NCI-H2196 treated with DMSO at 0.1 percent for 48 hours (cell line): ENCODE results near the gene POR.
A peak's percentile ranks its signal among the peaks of the same experiment; 100 is the strongest.

Experiments used
- DNase-seq: peaks from one replicate; lab custom pipeline; 2025; ENCODE audit not compliant: unreplicated experiment; lab: John Stamatoyannopoulos, UW

POR gene

GRCh38 chr7:75950111-75950681 lies 35.2 kb downstream of the POR start:
- DNase-seq = no peak

DNA sequence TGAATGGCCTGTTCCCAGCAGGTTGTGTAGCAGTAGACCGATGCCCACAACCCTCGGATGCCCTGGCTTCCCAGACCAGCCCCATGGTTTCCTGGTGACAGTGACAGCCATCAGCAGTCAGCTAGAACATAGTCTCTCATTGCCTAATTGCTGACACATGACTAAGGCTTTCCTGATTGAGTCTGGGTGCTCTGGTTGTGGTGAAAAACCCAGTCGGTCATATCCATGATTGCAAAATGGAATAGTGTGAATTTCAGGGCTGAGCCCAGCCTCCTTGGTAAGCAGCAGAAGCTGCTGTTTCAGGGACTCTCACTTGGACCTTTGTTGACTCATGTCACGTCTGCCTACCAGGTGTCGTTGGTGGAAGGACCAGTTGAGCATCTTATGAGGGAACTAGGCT lies 36.6 kb downstream of the POR start:
- DNase-seq = no peak

- no peak for DNase-seq
Measured at GRCh38 chr7:75953431-75953830, 38.5 kb downstream of the POR start.

DNA sequence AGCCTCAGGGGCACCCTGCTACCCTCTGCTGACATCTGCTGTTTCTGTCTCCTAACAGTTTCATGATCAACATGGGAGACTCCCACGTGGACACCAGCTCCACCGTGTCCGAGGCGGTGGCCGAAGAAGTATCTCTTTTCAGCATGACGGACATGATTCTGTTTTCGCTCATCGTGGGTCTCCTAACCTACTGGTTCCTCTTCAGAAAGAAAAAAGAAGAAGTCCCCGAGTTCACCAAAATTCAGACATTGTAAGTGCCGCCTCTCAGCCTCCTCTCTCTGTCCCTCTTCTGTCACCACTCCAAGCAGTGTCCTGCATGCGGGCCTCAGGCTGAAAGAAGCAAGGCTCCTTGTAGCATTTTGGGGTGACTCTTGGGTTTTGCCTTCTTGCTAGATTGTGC lies 39.0 kb downstream of the POR start:
- no peak for DNase-seq

- DNase-seq = no peak
Measured at GRCh38 chr7:75955331-75955955, 40.5 kb downstream of the POR start.

DNA sequence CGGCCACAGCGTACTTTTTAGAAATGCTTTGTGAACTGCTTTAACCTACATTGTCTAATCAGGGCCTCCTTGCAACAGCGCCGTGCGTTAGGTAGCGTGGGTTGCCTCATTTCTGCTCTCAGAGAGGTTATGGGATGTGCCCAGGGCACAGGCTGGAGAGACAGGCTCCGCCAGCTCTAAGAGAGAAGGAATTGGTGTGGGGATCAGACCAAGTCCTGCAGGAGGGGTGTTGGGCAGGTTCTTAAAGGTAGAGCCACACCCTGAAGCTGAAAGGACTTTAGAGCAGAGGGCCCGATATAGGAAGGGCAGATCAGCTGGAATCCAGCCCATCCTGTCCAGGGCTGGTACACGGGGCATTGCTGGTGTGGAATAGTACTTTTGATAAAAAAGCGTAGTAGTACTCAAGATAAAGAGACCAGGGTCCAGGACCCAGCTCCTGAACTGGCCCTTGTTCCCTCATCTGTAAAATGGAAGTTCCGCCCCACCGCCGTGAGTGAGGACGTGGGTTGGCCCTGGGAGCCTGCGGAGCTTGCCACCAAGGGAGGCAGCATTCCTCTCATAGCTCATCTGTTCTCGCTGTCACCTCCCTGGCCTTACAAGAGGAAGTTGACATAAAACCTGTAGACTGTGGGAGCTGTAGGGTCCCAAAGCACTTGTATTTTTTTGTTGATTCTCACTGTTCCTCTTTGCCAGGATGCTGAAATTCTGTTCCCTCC lies 42.2 kb downstream of the POR start:
- DNase-seq = no peak

DNA sequence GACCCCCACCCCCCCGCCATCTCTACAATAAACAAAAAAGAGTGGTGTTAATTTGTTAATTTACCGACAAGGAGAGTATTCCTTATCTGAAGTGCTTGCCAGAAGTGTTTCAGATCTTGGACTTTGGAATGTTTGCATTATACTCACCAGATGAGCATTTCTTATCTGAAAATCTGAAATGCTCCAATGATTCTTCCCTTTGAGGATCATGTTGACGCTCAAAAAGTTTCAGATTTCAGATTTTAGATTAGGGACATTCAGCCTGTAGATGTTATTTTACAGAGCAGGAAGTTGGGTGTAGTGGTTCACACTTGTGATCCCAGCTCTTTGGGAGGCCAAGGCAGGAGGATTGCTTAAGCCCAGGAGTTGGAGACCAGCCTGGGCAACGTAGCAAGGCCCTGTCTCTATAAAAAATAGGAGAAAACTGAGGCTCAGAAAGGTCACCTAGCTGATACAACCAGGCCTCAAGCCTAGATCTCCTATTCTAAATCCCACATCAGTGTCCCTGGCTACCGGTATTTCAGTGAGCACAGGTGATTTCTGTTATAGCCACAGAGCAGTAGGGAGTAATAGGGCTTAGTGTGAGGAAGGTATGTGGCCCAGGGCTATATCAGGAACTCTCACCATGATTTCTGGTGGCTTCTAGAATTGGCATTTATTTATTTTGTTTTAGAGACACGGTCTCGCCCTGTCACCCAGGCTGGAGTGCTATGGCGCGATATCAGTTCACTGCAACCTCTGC lies 44.0 kb downstream of the POR start:
- DNase-seq = no peak

DNA sequence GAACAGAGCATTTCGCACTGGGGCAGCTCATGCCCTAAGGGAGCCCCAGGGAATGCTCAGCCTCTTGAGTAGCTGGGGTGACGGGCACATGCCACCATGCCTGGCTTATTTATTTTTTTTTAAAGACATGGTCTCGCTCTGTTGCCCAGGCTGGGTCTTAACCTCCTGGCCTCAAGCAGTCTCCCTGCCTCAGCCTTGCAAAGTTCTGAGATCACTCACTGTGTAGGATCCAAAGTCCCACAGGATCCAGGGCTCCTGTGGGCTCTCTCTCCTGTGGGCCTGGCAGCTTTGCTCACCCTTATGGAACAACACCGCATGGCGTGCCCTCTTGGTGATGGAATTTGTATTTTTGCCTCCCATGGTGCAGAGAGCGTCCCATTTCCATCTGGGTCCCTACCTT lies 45.4 kb downstream of the POR start:
- no peak for DNase-seq

DNA sequence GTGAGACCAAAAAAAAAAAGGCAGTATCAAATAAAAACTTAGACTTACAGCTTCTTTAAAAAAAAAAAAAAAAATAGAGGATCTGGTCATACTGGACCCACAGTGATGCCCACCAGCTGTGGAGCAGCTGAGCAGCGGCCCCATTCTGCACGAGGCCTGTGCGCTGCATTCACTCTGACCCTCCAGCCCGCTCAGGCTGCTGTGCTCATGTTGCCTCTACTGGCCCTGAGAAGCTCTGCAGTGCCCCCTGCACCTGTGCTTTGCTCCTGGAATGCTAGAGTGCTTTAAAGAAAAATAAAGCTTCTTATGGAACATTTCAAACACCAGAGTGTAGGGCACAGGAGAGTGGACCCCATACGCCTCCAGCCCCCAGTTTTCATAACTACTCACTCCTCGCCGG lies 46.3 kb downstream of the POR start:
- no peak for DNase-seq

GRCh38 chr7:75962607-75963380 lies 47.8 kb downstream of the POR start:
- no peak for DNase-seq

GRCh38 chr7:75963381-75963995 lies 48.5 kb downstream of the POR start:
- no peak for DNase-seq

DNA sequence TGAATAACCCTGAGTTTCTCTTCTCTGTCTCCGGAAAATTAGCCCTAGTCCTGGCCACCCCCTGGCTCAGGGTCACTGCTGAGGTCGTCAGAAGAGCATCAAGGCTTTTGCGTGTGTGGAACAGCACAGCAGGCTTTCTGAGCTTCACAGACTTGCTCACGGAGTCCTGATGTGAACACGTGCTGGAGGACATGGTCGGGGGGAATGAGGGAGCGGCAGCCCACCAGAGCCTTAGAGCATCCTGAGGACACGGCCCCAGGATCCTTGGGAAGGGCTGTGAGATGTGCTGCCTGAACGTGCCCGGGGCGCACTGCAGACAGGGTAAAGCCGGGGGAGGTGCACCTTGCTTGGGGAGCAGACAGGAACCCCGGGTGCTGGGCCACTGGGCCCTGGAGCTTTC lies 50.7 kb downstream of the POR start:
- no peak for DNase-seq

DNA sequence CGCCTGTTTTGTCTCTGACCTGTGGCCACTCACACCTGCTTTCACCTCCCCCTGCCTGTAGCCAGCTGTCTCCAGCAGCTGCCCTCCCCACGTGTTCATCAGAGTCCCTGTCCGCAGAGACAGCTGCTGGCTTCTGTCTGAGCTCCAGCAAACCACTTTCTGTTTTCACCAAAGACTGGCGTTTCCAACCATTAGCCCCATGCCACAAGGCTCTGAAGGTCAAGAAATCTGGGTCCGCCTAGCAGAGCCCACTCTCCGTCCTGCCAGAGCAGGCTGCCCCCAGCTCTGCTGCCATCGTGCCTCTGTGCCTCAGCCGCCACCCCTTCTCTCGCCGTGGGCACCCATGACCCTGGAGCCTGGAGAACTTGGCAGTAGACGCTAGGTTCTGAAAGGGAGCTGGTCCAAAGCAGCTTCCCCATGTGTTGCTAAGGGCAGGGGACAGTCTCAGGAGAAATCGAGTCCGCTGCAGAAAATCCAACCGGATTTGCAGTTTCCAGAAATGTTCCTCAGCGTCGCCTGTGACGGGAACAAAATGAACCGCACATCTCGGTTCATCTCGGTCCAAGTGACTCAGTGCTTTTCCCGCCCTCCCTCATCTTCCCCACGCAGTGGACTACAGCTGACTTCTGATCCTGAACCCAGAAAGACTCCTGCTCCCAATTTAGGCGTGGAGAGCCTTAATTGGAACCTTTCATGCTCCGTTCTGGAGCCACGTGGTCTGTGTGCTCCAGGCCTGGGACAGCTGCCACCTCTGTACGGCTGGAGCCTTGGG lies 51.4 kb downstream of the POR start:
- DNase-seq = peak; percentile 79

DNA sequence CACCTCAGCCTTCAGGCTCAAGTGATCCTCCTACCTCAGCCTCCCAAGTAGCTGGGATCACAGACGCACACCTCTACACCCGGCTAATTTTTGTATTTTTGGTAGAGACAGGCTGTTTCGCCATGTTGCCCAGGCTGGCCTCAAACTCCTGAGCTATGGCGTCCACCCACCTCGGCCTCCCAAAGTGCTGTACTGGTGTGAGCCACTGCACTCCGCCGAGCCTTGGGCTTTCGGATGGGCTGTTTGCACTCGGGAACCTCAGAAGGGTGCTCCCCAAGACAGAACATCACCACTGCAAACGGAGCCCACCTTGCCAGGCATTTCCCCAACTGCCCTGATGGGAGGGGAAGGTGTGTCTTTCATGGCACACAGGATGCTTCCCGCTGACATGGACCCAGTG lies 52.1 kb downstream of the POR start:
- no peak for DNase-seq

DNA sequence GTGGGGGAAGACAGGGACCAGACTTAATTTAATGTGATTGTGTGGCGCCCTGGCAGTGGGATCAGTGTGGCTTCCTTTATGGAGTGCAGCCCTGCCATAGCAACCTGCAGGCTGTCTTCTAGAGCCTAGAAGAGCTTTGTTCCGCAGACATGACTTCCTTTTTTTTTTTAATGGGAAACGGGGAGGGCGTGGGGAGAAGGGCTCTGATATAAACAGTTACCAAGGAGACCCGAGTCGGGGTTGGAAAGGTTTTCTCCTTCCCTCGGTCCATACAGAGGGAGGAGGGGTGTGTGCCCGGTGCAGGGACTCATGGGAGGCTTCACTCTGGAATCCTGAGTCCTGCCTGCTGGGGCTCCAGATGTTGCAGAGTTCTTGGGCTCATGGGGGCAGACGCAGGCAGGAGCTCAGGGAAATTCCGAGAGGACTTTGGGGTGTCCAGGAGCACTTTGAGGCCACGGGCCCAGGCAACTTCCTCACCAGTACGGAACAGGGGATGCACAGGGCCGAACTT lies 52.6 kb downstream of the POR start:
- DNase-seq = no peak

GRCh38 chr7:75968012-75968411 lies 53.1 kb downstream of the POR start:
- no peak for DNase-seq

- no peak for DNase-seq
Measured at GRCh38 chr7:75968561-75969001, 53.6 kb downstream of the POR start.

GRCh38 chr7:75969182-75969581 lies 54.2 kb downstream of the POR start:
- no peak for DNase-seq

DNA sequence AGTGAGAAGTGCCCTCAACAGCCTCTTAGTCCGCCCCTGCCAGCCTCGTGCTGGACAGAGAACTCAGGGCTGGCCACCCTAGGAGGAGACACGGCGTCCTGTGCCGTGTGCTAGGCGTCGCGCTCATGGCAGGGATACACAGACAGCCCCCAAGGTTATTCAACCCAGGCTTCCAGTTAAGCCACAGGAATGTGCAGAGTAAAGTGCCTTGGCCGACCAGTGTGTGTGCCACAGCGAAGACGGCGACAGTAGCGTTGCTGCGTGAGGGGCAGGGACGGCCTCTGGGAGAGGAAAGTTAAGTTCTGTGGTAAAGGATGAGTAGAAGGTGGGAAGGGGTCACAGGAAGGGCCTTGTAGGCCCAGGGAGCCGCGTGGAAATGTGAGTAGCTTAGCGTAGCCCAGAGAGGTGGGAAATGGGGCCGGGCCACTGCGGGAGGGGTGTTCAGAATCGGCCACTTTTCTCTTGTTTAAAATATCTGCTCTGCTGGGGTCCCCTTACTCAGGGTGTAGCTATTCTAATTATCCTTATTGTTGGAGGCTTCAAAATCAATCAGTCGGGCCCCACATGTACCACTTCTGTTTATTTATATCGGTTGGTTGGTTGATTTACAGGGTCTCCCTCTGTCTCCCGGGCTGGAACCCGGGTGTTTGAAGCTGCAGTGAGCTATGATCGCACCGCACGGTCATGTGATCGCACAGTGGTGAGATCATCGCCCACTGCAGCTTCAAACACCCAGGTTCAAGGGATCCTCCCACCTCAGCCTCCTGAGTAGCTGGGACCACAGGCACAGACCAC lies 54.9 kb downstream of the POR start:
- DNase-seq = no peak
